NCI-H82 treated with DMSO at 0.1 percent for 48 hours (cell line): Measurements from ENCODE around the gene NAP1L1.

Experiments used
- DNase-seq: peaks from one replicate; lab custom pipeline; 2025; ENCODE audit not compliant: unreplicated experiment; lab: John Stamatoyannopoulos, UW

The NAP1L1 gene

DNA sequence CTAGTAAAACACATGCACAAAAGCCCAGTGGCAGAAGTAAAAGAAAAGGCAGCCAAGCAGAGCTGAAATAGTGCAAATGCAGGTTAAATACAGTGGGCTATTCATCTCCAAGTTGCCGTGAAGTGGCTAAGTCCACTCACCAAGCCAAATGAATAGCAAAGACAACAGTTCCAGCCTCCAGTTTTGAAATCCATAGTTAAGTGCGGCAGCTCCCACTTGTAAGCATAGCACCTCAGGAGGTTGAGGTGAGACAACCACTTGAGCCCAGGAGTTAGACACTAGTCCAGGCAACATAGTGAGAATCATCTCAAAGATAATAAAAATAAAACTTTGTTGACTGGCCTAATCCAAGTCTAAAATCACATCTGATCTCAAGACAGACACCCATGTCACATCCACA, 43.1 kb downstream of the NAP1L1 start:
- no peak for DNase-seq

DNA sequence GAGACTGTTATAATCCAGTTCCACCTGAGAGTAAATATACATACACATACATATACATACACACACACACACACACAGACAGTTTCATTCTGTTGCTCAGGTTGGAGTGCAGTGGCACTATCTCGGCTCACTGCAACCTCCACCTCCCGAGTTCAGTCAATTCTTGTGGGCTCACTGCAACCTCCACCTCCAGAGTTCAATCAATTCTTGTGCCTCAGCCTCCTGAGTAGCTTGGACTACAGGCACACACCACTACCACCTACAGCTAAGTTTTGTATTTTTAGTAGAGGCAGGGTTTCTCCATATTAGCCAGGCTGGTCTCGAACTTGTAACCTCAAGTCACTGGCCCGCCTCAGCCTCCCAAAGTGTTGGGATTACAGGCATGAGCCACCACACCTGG, 44.0 kb downstream of the NAP1L1 start:
- no peak for DNase-seq

DNA sequence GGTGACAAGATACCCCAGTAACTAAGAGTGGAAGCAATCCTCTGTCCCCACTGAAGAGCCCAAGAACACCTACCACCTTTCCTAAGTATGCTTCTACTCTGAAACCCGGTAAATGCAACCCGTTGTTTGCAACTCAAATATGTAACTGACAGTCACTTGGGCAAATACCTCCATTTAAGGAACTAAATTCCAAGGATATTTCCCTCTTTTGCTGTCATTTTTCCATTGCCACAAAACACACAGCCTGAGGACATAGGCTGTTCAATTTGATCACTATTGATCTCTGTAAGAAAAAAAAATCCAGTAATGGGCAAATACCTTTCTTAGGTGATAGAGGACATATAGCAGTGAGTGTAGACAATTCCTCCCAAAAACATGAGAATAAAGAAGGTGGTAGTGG, 46.3 kb downstream of the NAP1L1 start:
- no peak for DNase-seq

DNA sequence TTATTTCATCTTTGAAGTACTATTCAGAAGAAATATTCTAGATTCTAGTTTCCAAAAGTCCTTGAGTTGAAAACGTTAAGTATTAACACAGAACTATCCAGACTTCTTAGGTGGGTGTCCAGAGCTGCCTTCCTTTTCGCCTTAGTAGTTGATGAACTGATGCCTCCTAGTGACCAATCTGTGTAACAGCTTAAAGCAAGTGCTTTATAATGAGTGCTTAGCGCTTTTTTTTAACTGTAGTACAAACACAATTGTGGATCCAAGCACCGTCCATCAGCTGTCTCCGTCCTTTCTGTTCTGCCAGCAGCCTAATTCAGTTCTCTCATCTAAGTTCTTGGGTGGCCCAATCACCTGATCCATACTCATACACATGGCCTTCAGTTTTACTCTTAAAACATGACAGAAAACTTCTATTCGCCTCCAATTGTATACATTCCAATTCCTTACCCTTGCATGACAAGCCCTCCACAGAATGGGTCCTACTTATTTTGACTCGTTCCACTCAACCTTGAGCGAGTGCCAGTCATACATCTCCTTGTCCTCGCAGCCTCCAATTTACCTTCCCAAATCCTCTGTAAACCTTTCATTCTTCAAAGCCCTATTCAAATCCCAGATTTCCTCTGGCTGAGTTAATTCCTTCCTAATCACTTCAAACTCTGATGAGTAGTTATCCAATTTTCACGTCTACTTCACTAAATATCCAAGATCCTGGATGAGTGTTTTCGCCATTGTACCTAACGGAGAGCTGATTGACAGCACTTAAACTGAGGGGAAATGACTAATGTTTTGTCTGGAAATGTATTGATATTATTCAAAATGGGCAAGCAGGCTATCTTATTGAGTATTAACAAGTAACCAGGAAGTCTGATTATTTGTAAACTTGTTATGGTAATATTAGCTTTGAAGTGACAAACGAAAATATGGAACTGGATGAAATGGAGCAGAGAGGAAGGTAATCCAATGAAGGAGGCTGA, 47.1 kb downstream of the NAP1L1 start:
- peak; percentile 86 for DNase-seq

DNA sequence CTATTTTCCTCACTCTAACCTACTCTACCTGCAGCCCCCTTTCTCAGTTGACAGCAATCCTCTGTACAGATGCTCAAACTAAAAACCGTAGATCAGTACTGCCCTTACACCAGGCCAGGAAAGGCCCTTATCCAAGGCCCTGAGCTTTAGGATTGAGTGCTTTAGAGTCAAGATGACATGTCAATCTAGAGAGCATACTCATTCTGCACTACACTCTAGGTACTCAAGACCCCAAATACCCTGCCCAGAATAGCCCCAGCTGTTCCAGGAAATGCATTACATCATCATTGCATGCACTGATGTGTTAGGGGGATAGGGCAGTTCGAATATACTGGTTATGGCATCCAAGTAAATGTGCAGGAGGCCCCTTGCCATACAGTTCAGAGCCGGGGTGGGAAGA, 49.4 kb downstream of the NAP1L1 start:
- DNase-seq: no peak

DNA sequence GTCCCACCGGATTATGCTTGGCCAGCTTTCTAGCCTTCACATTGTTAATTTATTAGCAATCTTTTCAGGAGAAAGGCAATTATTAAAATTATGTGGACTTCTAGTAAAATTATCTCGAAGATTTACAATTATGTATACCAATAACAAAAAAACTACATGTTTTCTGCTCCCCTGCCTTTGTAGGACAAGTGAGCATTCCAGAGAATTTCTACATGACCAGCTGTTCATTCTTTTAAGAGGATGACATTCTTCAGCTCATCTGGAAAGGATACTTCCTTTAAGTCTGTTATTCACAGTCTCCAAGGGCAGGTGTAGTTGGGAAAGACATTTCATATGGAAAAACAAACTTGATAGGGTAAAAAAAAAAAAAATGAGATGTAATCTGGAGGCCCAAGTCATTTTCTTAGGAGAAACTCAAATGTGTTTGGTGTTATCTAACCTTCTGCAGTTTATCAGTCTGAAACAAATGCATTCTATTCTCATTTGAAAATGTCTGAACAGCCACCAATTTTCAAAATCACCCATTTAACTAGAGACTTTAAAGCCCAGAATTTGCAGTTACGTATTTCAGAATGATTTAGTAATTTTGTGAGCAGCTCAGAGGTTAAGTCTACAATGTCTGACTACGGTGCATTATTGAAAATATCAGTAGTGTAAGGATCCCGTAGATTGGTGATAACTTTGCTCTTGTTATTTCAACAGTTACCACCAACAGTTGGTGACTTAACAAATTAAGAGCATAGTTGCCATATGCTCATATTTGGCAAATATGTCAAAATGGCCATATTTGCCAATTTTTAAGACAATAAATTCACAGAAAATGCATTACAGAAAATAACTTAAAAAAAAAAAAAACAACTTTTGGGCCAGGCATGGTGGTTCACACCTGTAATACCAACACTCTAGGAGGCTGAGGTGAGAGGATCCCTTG, 51.1 kb downstream of the NAP1L1 start:
- no peak for DNase-seq

DNA sequence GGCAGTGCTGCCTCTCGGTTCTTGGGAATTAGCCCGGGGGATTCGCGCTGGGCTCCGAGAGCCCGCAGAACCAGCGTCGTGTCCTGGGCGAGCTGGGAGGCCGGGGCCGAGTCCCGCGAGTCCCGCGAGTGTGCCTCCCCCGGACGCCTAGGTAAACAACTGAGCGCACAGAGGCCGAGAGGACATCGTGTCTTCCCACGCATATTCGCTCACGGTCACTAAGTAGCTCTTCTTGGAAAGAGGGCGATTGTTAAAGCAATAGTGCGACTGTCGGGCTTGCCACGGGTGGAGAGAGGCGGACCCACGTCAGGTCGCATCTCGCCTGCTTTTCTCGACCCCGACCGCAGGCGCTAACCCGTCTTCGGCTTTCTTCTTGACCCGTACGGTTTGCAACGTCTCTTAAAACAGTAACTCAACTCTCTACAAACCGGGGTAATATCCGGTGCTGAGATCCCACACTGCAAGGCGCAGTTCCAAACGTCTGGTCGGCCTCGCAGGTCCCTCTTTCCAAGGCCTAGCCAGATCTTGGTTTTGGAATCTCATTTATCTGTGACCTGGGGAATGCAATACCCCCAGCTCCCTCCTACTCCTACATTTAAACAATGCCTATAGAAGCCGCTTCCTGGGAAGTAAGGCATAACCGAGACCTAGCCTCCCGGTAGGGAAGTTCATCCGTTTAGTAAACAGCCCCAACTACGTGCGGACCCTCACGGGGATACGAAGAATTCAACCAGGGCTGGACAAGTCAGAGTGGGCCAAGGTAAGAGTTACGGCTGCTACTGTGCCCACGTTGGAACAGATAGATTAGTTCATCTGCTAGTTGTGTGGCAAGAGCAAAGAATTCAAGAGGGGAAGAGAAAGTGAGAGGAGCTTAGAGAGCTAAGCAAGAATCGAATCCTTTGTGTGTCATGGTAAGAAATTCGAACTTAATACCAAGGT, 52.2 kb downstream of the NAP1L1 start:
- DNase-seq: no peak

DNA sequence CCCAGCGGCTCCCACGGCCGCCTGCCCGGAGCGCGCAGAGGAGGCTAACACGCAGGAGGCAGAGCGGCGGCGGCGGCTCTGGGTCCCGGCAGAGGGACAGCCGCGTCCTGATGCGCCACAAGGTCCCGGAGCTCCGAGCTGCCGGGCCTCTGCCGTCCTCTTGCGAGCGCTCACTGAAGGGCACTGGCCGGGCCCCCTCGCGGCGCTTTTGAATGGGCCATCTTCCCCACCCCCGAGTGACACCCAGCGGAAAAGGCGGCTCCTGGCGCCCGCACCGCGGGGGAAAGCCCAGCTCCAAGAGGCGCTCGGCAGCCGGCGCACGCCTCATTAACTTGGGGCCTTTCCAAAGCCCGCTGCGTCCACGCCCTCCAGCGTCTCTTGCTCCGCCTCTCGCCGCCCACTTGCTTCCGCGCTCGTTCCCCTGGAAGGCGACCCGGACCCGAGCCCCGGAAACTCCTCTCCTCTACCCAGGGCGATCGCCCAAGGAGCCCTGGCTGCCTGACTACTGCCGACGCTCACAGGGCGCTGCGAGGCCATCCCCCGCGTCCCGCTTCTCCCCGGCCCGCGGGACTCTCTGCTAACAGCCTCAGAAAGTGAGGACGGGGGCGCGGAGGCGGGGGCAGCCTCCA, 53.0 kb downstream of the NAP1L1 start, which contains the start of gene PHLDA1:
Gene PHLDA1, minus strand, starts transcription at position 363 of the 629 bp plus-strand sequence.
- DNase-seq: peak; percentile 59

DNA sequence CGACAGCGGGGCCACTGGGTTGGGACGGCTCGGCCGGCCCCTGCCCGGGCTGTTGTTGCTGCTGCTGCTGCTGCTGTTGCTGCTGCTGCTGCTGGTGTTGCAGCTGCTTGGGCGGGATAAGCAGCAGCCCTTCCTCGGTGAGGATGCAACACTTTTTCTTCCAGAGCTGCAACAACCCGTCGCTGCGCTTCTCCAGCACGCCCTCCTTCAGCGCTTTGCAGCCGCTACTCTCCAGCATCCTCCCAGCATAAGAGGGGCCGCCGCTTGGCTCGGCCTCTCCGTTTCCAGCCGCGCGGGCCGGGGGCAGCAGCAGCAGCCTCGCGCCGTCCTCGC, 53.4 kb downstream of the NAP1L1 start:
- no peak for DNase-seq

DNA sequence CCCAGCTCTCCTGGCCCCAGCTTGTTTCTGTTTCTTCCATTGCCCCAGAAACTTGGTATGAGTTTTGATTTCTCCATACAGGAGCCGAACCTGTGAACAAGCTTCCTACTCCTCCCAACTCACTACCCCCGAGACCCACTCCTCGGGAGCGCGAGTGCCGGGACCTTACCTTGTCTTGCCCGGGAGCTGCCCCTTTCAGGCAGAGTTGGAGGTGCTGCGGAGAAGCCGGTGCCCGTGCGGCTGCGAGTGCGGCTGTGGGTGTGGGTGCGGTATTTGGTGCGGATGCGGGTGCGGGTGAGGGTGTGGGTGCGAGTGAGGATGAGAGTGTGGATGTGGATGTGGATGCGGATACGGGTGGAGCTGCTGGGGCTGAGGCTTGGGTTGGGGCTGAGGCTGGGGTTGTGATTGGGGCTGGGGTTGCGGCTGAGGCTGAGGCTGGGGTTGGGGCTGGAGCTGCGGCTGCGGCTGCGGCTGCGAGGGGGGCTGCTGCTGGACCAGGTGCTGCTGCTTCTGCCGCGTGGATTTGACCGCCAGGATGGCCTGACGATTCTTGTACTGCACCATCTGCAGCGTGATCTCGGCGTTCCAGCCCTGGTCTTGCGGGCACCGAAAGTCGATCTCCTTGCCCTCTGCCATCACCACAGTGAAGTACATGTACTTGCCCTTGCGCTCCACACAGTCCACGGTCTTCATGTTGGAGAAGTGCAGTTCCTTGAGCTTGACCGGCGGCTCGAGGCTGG, 54.0 kb downstream of the NAP1L1 start:
- no peak for DNase-seq

DNA sequence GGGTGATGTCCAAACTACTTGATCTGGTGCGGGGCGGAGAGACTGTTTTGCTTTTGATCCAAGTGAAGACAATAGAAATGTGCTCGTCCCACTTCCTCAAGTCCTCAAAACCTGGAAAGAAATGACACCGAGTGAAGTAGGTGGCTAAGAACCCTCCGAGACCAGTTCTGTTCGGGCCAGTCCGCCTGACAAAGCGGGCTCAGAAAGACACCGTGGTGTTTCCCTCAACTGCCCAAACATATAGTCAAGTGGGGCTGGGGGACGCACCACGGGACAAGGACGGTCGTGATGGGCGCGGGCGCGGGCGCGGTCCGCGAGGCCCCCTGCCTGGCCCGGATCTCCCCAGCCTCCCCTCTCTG, 54.5 kb downstream of the NAP1L1 start:
- no peak for DNase-seq

DNA sequence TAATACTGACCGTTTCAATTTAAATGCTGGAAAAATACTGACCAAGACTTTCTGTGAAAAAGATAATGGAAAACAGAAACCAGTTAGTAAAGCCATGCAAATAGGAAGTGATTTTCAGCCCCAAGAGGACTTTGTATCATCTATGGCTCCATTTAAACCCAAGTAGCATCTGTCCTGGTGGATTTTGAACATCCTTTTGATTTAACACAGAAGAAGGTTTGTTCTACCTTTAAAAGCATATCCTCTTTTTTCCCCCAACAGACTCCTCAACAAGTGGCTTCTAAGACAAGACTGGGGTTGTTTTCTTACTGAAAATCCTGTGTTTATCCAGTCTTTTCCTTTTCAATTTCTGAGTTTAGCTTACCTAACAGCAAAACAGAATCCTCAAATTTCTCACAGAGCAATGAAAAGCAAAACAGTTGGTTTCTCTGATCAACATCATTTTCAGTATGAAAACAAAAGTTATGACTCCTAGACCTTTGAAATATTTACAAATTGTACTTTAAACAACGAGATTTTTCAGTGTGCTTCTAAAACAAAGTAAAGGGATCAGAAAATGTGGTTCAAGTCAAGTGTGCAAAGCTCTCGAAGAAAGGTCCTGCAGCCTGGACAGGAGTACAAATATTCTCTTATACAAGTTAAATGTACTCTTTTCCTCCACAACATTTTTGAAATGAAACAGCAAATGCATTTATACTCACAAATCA, 55.8 kb downstream of the NAP1L1 start:
- no peak for DNase-seq

DNA sequence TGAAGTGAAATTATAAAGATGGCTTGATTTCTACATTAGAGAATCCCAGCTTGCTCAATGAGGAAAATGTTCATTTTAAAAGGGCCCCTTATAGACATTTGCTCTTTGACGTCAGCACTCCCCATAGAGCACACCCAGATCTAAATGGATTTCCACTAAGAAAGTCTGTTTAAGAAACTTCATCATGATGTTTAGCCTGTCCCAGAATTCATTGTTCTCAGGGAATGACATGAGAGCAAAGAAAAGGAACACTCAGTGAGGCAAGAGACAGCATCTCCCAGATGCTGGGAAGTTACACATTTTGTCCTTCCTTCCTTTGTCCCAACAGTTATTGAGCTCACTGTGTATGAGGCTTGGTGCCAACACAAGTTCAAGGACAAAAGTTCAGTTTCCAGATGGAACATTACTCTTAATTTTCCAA, 57.8 kb downstream of the NAP1L1 start:
- no peak for DNase-seq

DNA sequence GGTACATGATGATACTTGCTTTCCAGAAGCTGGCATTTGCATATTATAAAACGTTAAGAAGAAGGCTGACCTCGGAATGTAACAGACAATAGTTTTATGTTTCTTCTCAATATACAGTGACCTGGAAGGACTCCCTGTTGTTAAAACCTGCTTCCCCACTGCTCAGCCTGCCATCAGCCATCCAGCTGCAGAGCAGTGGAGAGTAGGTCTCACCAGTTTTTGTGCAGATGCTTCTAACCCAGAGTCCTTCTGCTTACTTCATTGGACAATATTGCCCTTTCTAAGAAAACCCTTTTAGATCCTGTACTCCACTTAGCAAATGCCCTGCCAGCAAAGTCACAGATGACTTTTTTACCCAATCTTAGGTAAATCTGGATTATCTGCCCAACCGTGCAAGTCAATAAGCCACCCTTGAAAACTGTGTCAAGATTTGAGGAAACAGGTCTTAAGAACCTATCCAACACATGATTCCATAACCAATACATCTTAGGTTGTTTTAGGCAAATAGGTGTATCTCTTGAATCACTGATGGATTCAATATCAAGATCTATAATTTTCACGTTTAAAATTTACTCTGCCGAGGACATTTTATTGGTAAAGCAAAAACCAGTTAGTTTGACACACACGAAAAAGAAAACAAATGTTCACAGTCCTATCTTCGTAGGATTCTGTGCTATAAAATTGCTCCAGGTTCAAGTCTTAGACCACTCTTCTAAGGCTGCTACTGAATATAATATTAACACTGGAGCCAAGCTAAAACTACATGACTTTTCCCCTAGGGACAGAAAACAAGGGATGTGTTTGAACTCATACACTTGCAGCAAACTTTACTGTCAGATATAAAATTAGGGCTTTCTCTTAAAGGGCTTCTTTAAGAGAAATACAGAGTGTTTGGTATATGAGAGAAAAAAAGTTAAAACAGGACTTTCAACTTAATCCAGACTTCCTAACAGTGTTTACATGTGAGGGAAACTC, 58.6 kb downstream of the NAP1L1 start:
- DNase-seq: no peak

DNA sequence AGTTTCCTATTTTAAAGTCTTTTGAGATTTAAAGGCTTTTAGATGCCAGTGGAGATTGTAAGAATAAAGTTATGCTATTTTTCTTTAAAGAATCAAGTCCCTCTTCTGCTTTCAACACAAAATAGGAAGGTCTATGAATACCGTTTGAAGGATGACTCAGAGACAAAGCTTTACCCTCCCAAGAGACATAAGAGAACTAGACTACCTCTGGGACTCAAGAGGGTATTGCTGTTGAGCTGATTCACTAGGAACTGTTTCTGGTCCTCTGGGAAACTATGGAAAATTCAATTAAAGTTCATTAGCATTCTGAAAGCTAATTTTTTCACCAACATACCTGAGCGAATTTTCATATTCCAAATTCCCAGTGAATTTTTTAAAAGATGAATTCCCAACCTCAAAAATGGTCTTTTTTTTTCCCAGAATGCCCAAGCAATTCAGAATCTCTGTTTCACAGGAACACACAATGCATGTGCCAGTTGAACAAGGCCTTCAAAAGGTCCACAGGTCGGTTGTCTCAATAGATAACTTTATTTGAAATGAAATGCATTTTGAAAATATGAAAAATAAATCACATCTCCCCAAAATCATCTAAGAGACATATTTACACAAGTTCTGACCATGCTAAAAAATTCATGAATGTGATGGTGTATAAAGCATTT, 59.4 kb downstream of the NAP1L1 start:
- no peak for DNase-seq

DNA sequence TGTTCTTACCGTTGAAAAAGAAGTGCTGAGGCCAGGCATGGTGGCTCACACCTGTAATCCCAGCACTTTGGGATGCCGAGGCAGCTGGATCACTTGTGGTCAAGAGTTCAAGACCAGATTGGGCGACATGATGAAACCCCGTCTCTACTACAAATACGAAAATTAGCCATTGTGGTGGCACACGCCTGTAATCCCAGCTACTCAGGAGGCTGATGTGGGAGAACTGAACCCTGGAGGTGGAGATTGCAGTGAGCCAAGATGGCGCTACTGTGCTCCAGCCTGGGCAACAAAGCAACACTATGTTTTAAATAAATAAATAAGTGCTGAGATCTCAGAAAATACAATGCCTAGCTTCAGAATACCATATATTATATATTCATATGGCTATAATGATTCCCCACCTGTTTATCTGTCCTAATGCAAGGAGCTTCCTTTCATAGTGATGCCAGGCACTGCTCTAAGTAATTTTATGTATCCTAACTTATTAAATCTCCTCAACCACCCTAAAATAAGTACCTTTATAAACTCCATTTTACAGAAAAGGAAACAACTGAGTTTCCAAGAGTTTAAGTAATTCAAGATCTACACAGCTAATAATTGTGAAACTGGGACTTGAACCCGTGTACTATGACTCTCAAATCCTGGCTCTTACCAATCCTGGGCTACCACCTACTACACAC, 60.2 kb downstream of the NAP1L1 start:
- no peak for DNase-seq
